B cell (primary cell): ENCODE data around the gene ZCCHC24. TPM values are rescaled to one million over a fixed set of nuclear protein-coding genes. Genes with fewer than 3 reads are reported as not detected.

Experiments used
- ATAC-seq: fragments of 200-7000 bp; cut with Tn5 transposase; one replicate; pipeline ENCODE4 v1.10.0; 2021; ENCODE audit warnings: low read depth, mild to moderate bottlenecking, moderate number of reproducible peaks, moderate library complexity
- CTCF ChIA-PET: fragments of 350-600 bp; sonication (Branson Sonifier 250); formaldehyde crosslinking; loops from one replicate; lab custom pipeline; 2021; ENCODE audit warnings: antibody characterized with exemption, inconsistent platforms; lab: Charles Lee
- POLR2A ChIA-PET: fragments of 350-600 bp; sonication (Branson Sonifier 250); formaldehyde crosslinking; loops from one replicate; lab custom pipeline; 2021; ENCODE audit warnings: antibody characterized with exemption; lab: Charles Lee
- DNase-seq: peaks from one replicate; pipeline ENCODE4 v3.0.0; 2013
- H2AFZ ChIP-seq: 2 replicates; pipeline ENCODE4 v1.6.1; 2012; ENCODE audit warnings: mild to moderate bottlenecking, low read depth, low read length; ENCODE audit not compliant: insufficient read depth, poor library complexity, severe bottlenecking
- H3K27ac ChIP-seq, 2 donors: 1 replicate in 1 of 2; 2 replicates in 1 of 2; pipeline ENCODE4 v1.5.1; 2012 to 2013; ENCODE audit warnings: low read length in 2 of 2, mild to moderate bottlenecking in 2 of 2, moderate library complexity in 1 of 2
- H3K27me3 ChIP-seq, 4 experiments: fragments of 200-600 bp in 1 of 4; sonication (generic) in 1 of 4; replicated peaks in 1 of 4; 1 replicate in 2 of 4; 2 replicates in 2 of 4; pipeline versions ENCODE4 v1.6.1 to v1.7.0; 2013 to 2016; ENCODE audit warnings: low read length in 3 of 4, mild to moderate bottlenecking in 2 of 4, mixed read lengths in 1 of 4, moderate library complexity in 1 of 4; ENCODE audit not compliant: insufficient read depth in 4 of 4, control insufficient read depth in 3 of 4; ENCODE audit errors: control extremely low read depth in 1 of 4
- H3K36me3 ChIP-seq, 2 experiments: replicated peaks in 1 of 2; 1 replicate in 1 of 2; 2 replicates in 1 of 2; pipeline versions ENCODE4 v1.6.1 to v1.7.1; 2013; ENCODE audit warnings: low read length in 1 of 2; ENCODE audit not compliant: insufficient read depth in 2 of 2, control insufficient read depth in 1 of 2; ENCODE audit errors: control extremely low read depth in 1 of 2, extremely low read depth in 1 of 2
- H3K4me1 ChIP-seq, 2 donors: fragments of 200-600 bp in 1 of 2; sonication (generic) in 1 of 2; 1 replicate in 1 of 2; 2 replicates in 1 of 2; pipeline versions ENCODE4 v1.5.1 to v1.6.1; 2013 to 2017; ENCODE audit warnings: low read length in 2 of 2; ENCODE audit not compliant: control insufficient read depth in 2 of 2, insufficient read depth in 2 of 2
- H3K4me2 ChIP-seq: replicated peaks from 2 replicates; pipeline ENCODE3; 2012; ENCODE audit warnings: mild to moderate bottlenecking, low read depth, low read length; ENCODE audit not compliant: poor library complexity, severe bottlenecking
- H3K4me3 ChIP-seq, 5 experiments: fragments of 200-600 bp in 1 of 5; sonication (generic) in 1 of 5; 1 replicate in 3 of 5; 2 replicates in 2 of 5; pipeline versions ENCODE4 v1.5.1 to v1.7.0; 2011 to 2016; ENCODE audit warnings: low read length in 4 of 5, mild to moderate bottlenecking in 4 of 5, low read depth in 2 of 5, control low read depth in 1 of 5, moderate library complexity in 1 of 5; ENCODE audit not compliant: insufficient read depth in 1 of 5; ENCODE audit errors: control extremely low read depth in 1 of 5, extremely low read depth in 1 of 5
- H3K79me2 ChIP-seq: fragments of 200-600 bp; sonication (generic); one replicate; pipeline ENCODE4 v1.6.0; 2016; ENCODE audit warnings: low read length; ENCODE audit not compliant: control insufficient read depth, insufficient read depth
- H3K9ac ChIP-seq: fragments of 200-600 bp; sonication (generic); 2 replicates; pipeline ENCODE4 v1.6.1; 2017; ENCODE audit warnings: mild to moderate bottlenecking, low read length, moderate library complexity
- H3K9me3 ChIP-seq, 3 donors: one replicate each; pipeline versions ENCODE4 v1.6.1 to v1.7.1; 2013; ENCODE audit warnings: low read length in 2 of 3; ENCODE audit not compliant: control insufficient read depth in 2 of 3, insufficient read depth in 1 of 3; ENCODE audit errors: control extremely low read depth in 1 of 3
- H4K20me1 ChIP-seq: 2 replicates; pipeline ENCODE4 v1.6.0; 2012; ENCODE audit warnings: mild to moderate bottlenecking, low read length; ENCODE audit not compliant: insufficient read depth, control insufficient read depth, poor library complexity, severe bottlenecking
- H3K27ac Mint-ChIP-seq: one replicate; pipeline ENCODE4 v1.8.0; 2021; ENCODE audit warnings: mixed read lengths
- H3K27me3 Mint-ChIP-seq: one replicate; pipeline ENCODE4 v1.8.0; 2021; ENCODE audit warnings: mixed read lengths
- H3K4me1 Mint-ChIP-seq: one replicate; pipeline ENCODE4 v1.8.0; 2021; ENCODE audit warnings: mixed read lengths
- H3K4me3 Mint-ChIP-seq: one replicate; pipeline ENCODE4 v1.8.0; 2021; ENCODE audit warnings: mixed read lengths
- H3K9me3 Mint-ChIP-seq: one replicate; pipeline ENCODE4 v1.8.0; 2022; ENCODE audit warnings: mixed read lengths; ENCODE audit not compliant: insufficient read depth
- CTCF ChIP-seq: fragments of 200-600 bp; IDR thresholded peaks from one replicate; pipeline ENCODE4 v1.8.0; 2022; ENCODE audit warnings: antibody characterized with exemption, mild to moderate bottlenecking
- EZH2 ChIP-seq: IDR thresholded peaks from 2 replicates; pipeline ENCODE4 v1.6.1; 2012; ENCODE audit warnings: borderline replicate concordance, low read depth, mild to moderate bottlenecking, moderate library complexity, low read length; ENCODE audit not compliant: insufficient read depth, poor library complexity, severe bottlenecking
- WGBS: methylation state at CpG from one replicate; pipeline ENCODE4 v1.1.5; 2013; ENCODE audit warnings: missing lambda C conversion rate; ENCODE audit not compliant: insufficient coverage; 5-methylcytosine and 5-hydroxymethylcytosine counted together
- intact Hi-C: fragments of 100-400 bp; cut with micrococcal nuclease; formaldehyde crosslinking; loops from one replicate; pipeline ENCODE4 v1.10.0; 2022
- polyA plus RNA-seq: library from polyadenylated mRNA; depleted of rRNA; stranded (reverse); fragments of >200 nt; gene quantifications from 2 replicates; pipeline ENCODE4 v1.2.3, GENCODE V29; 2012
- total RNA-seq, 2 donors: library from RNA; stranded (reverse); fragments of 120-200 nt in 1 of 2; gene quantifications; 1 replicate in 1 of 2; 2 replicates in 1 of 2; pipeline versions ENCODE4 v1.2.3 to v1.2.4, GENCODE V29; 2013 to 2022

The ZCCHC24 gene
- total and polyA plus RNA-seq, 2 donors (not counting 1 experiment from before 2014, with no cell fraction given), result 0.34 to 2.3 TPM

GRCh38 chr10:79492256-79492655, 46.8 kb upstream of the ZCCHC24 start:
- CTCF ChIA-PET, result interaction anchor here (9.3 kb wide), 1 partner anchor 118 kb away, joined by 124 read pairs; no protein-coding TSS in a partner anchor
- POLR2A ChIA-PET, result no interaction called here
- Histone ChIP-seq H3K36me3 (no peaks in the 10 kb centered on the region), H3K27me3 (peaks cover 0 to 7% (median 2%) of the 10 kb centered on the region in 4 experiments), H2AFZ (no peak overlapping the region), H4K20me1 (no peaks in the 10 kb centered on the region), H3K79me2 (no peaks in the 10 kb centered on the region), H3K4me3 (no peak overlapping the region), H3K27ac (no peak overlapping the region), H3K9me3 (no peaks in the 10 kb centered on the region), H3K9ac (no peak overlapping the region), H3K4me2 (no peak overlapping the region), H3K4me1 (no peaks in the 10 kb centered on the region)
- WGBS, result 100% methylated on average over 6 of the region's 6 CpGs
- ATAC-seq, result no peak
- no peaks in the 10 kb centered on the region for H3K4me1 Mint-ChIP-seq
- peaks cover 17% of the 10 kb centered on the region for H3K27me3 Mint-ChIP-seq
- intact Hi-C loops, result no loop called here
- no peaks in the 10 kb centered on the region for H3K9me3 Mint-ChIP-seq
- H3K4me3 Mint-ChIP-seq, result no peak overlapping the region
- no peak overlapping the region for H3K27ac Mint-ChIP-seq
- no peak for DNase-seq
- TF ChIP-seq EZH2 (no peak), CTCF (no peak)

GRCh38 chr10:79491143-79491835, 45.9 kb upstream of the ZCCHC24 start:
- no peak for ATAC-seq

More at GRCh38 chr10:79491143-79491835, 45.9 kb upstream of the ZCCHC24 start:
- ChIA-PET POLR2A (no interaction called here), CTCF (interaction anchor here (9.3 kb wide), 1 partner anchor 117 kb away, joined by 124 read pairs; no protein-coding TSS in a partner anchor)
- WGBS, result 96% methylated on average over 4 of the region's 6 CpGs
- Mint-ChIP-seq H3K27ac (no peak overlapping the region), H3K4me3 (no peak overlapping the region), H3K4me1 (no peaks in the 10 kb centered on the region), H3K9me3 (no peaks in the 10 kb centered on the region), H3K27me3 (peaks cover 17% of the 10 kb centered on the region)
- TF ChIP-seq EZH2 (no peak), CTCF (no peak)
- Histone ChIP-seq H3K4me2 (no peak overlapping the region), H4K20me1 (no peaks in the 10 kb centered on the region), H3K27ac (no peak overlapping the region), H3K4me3 (no peak overlapping the region), H3K27me3 (no peaks in the 10 kb centered on the region), H3K36me3 (no peaks in the 10 kb centered on the region), H3K4me1 (no peaks in the 10 kb centered on the region), H3K9ac (no peak overlapping the region), H2AFZ (no peak overlapping the region), H3K79me2 (no peaks in the 10 kb centered on the region), H3K9me3 (no peaks in the 10 kb centered on the region)
- intact Hi-C loops, result no loop called here
- DNase-seq, result no peak
